Lower leg skin (tissue), 3 donors: ENCODE data around the gene CLC.

ENCODE experiments used
- CTCF ChIP-seq, 3 donors: fragments of 450-650 bp; IDR thresholded peaks; one replicate each; pipeline ENCODE4 v1.5.1; 2016; ENCODE audit warnings: antibody characterized with exemption in 3 of 3, mild to moderate bottlenecking in 3 of 3, moderate library complexity in 2 of 3
- POLR2A ChIP-seq, 2 donors: fragments of 450-650 bp; IDR thresholded peaks; one replicate each; pipeline ENCODE4 v1.6.1; 2016 to 2017; ENCODE audit warnings: antibody characterized with exemption in 2 of 2, mild to moderate bottlenecking in 1 of 2, moderate library complexity in 1 of 2

- TF ChIP-seq CTCF (IDR thresholded peaks at IDR 0.05) (no peak), POLR2A (IDR thresholded peaks at IDR 0.05) (no peak)
Measured at GRCh38 chr19:39701291-39701690, 36.5 kb downstream of the CLC start.
